ENCODE results near the gene MAML2.

MAML2 gene

DNA sequence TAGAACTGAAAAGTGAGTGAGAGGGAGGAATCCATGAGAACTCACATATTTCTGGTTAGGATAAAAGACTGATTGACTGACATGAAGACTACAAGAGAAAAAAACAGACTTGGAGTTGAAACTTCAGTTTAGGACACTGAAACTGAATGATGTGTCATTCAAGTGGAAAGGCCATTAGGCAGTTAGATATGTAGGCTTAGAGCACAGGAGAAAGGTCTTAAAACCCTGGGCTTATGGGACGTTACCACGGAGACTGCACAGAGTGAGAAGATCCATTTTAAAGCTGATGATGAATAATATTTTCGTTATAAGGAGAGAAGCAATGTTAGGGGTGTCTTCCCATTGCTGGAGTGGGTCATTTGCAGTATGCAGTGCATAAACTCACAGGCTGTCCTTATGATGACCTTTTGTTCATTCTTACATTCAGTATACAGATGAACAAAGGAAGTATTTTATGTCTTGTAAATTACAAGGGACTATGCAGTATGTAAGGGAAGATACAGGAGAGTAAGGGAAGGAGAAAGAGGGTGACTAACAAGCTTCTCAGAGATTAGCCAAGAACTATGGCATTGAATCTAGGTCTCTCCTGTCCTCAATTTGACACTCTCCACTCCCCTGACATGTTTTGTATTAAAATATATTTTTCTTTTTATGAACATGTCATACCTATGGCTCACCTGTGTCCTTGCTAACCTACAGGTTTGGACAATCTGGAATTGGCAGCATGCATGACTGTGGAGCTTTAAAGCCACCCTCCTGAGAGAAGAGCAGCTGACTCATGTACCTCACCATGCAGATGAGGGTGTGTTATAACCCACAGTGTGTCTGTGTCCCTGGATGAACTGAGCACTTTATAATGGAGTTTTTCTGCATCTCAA is 63.7 kb downstream of the MAML2 start:
- Histone ChIP-seq H3K27ac (ENCODE audit: low read length) (no peak overlapping the region), H3K4me2 (ENCODE audit: low read depth, low read length) (no peak overlapping the region), H3K4me3 (ENCODE audit: low read length) (no peak overlapping the region), H3K4me1 (ENCODE audit: low read length) (peaks cover 17% of the 10 kb centered on the region), H3K9ac (ENCODE audit: low read length) (no peak overlapping the region), H3K79me2 (ENCODE audit: low read length) (peaks cover 77% of the 10 kb centered on the region), H2AFZ (ENCODE audit: low read length) (no peak overlapping the region), H4K20me1 (ENCODE audit: insufficient read depth, low read length) (0 out of 2 replicates have a peak, but pooled peaks cover 3% of the 10 kb centered on the region), H3K9me3 (replicated peaks; ENCODE audit: insufficient read depth, low read length) (no peaks in the 10 kb centered on the region), H3F3A (ENCODE audit: insufficient read depth, low read length) (no peaks in the 10 kb centered on the region), H3K27me3 (replicated peaks; ENCODE audit: insufficient read depth, low read length) (no peaks in the 10 kb centered on the region), H3K9me2 (replicated peaks; ENCODE audit: insufficient read depth, low read length) (no peaks in the 10 kb centered on the region), H3K36me3 (replicated peaks; ENCODE audit: insufficient read depth, low read length) (no peaks in the 10 kb centered on the region)
- no peak for DNase-seq
- TF ChIP-seq EZH2phosphoT487 (IDR thresholded peaks at IDR 0.05; ENCODE audit: low read length) = no peak
- TF ChIP-seq EZH2 (optimal IDR thresholded peaks at IDR 0.05; ENCODE audit: low read depth, low read length) = no peak
- TF ChIP-seq, protein P1, sequence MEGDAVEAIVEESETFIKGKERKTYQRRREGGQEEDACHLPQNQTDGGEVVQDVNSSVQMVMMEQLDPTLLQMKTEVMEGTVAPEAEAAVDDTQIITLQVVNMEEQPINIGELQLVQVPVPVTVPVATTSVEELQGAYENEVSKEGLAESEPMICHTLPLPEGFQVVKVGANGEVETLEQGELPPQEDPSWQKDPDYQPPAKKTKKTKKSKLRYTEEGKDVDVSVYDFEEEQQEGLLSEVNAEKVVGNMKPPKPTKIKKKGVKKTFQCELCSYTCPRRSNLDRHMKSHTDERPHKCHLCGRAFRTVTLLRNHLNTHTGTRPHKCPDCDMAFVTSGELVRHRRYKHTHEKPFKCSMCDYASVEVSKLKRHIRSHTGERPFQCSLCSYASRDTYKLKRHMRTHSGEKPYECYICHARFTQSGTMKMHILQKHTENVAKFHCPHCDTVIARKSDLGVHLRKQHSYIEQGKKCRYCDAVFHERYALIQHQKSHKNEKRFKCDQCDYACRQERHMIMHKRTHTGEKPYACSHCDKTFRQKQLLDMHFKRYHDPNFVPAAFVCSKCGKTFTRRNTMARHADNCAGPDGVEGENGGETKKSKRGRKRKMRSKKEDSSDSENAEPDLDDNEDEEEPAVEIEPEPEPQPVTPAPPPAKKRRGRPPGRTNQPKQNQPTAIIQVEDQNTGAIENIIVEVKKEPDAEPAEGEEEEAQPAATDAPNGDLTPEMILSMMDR (IDR thresholded peaks at IDR 0.05; ENCODE audit: low read length) = no peak

DNA sequence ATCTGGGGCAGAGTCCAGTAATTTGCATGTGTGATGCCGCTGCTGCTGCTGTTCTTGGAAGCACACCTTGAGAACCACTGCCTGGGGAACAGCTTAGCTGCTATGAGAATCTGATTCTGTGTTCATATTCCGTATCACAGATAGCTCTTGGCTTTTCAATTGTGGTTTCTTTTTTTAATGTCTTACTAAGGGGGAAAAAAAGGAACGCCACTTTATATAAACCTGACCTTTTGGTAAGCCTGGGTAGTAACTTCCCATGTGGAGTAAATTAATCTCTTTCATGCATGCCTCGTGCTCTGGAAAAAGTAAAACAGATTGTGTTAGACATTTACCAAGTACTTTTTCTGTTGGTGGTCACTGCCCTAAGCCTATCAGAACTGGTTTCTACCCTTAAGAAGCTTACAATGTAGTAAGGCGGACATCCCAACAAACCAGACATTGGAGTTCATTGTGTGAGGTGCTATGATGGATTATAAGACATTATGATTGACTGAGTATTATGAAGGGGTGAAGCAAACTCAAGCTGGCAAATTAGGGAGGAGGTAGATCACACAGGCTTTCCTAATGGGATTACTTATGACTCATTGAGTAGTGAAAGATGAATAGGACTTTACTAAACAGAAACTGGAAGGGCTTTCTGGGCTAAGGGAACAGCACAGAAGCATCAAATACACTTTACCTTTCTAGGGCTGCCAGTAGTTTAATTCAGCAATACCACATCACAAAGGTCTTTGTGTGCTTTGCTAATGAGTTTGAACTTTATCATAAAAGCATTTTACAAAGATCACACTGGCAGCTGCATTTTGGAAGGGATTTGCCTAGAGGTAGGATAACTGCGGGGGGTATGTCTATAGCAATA is 64.7 kb downstream of the MAML2 start:
- Histone ChIP-seq H2AFZ (ENCODE audit: low read length) (no peak overlapping the region), H3K27ac (ENCODE audit: low read length) (no peak overlapping the region), H3K4me1 (ENCODE audit: low read length) (peaks cover 17% of the 10 kb centered on the region), H3K79me2 (ENCODE audit: low read length) (peaks cover 70% of the 10 kb centered on the region), H3K9me2 (replicated peaks; ENCODE audit: insufficient read depth, low read length) (no peaks in the 10 kb centered on the region), H3K4me3 (ENCODE audit: low read length) (no peak overlapping the region), H3K9ac (ENCODE audit: low read length) (no peak overlapping the region), H3K4me2 (ENCODE audit: low read depth, low read length) (no peak overlapping the region), H3K36me3 (replicated peaks; ENCODE audit: insufficient read depth, low read length) (no peaks in the 10 kb centered on the region), H3K9me3 (replicated peaks; ENCODE audit: insufficient read depth, low read length) (no peaks in the 10 kb centered on the region), H3K27me3 (replicated peaks; ENCODE audit: insufficient read depth, low read length) (no peaks in the 10 kb centered on the region), H3F3A (ENCODE audit: insufficient read depth, low read length) (no peaks in the 10 kb centered on the region), H4K20me1 (ENCODE audit: insufficient read depth, low read length) (0 out of 2 replicates have a peak, but pooled peaks cover 3% of the 10 kb centered on the region)
- TF ChIP-seq, protein P1 (IDR thresholded peaks at IDR 0.05; ENCODE audit: low read length) = no peak
- TF ChIP-seq EZH2phosphoT487 (IDR thresholded peaks at IDR 0.05; ENCODE audit: low read length) (no peak), EZH2 (optimal IDR thresholded peaks at IDR 0.05; ENCODE audit: low read depth, low read length) (no peak)
- no peak for DNase-seq

DNA sequence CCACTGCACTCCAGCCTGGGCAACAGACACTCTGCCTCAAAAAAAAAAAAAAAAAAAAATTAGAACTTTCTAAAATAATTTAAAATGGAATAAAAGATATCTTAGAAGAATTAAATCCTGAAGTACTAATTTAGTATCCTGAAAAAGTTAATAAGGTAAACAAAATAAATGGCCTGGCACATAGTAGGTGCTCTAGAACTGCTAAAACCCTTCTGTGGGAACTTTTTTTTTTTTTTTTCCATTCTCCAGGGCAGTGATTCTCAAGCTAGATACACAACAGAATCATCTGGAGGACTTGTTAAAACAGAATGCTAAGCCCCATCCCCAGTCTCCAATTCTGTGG is 65.3 kb downstream of the MAML2 start:
- Histone ChIP-seq H3K9me3 (replicated peaks; ENCODE audit: insufficient read depth, low read length) (no peaks in the 10 kb centered on the region), H3K27me3 (replicated peaks; ENCODE audit: insufficient read depth, low read length) (no peaks in the 10 kb centered on the region), H3K4me2 (ENCODE audit: low read depth, low read length) (no peak overlapping the region), H3K36me3 (replicated peaks; ENCODE audit: insufficient read depth, low read length) (no peaks in the 10 kb centered on the region), H3F3A (ENCODE audit: insufficient read depth, low read length) (no peaks in the 10 kb centered on the region), H3K79me2 (ENCODE audit: low read length) (peaks cover 69% of the 10 kb centered on the region), H3K27ac (ENCODE audit: low read length) (no peak overlapping the region), H3K4me3 (ENCODE audit: low read length) (no peak overlapping the region), H2AFZ (ENCODE audit: low read length) (no peak overlapping the region), H3K9ac (ENCODE audit: low read length) (no peak overlapping the region), H3K9me2 (replicated peaks; ENCODE audit: insufficient read depth, low read length) (no peaks in the 10 kb centered on the region), H4K20me1 (ENCODE audit: insufficient read depth, low read length) (0 out of 2 replicates have a peak, but pooled peaks cover 3% of the 10 kb centered on the region), H3K4me1 (ENCODE audit: low read length) (peaks cover 17% of the 10 kb centered on the region)
- no peak for DNase-seq
- TF ChIP-seq, protein P1 (IDR thresholded peaks at IDR 0.05; ENCODE audit: low read length) = no peak

All from MM.1S (cell line).